Sigmoid colon (tissue), 7 donors: ENCODE data around the gene FBXW12. TPM values are rescaled to one million over a fixed set of nuclear protein-coding genes. Genes with fewer than 3 reads are reported as not detected.
A peak's percentile ranks its signal among the peaks of the same experiment; 100 is the strongest.

ENCODE experiments used
- DNase-seq: peaks from one replicate; pipeline ENCODE4 v3.0.0-alpha.2; 2019
- H3K27ac ChIP-seq, 4 donors: fragments of 200-600 bp; sonication (generic); one replicate each; pipeline ENCODE4 v1.5.1; 2016 to 2019; ENCODE audit warnings: mild to moderate bottlenecking in 1 of 4
- H3K27me3 ChIP-seq, 3 donors: fragments of 200-600 bp; sonication (generic); one replicate each; pipeline ENCODE4 v1.5.1; 2019; ENCODE audit warnings: mild to moderate bottlenecking in 1 of 3
- H3K36me3 ChIP-seq, 4 donors: fragments of 200-600 bp; sonication (generic); one replicate each; pipeline ENCODE4 v1.5.1; 2016 to 2019
- H3K4me1 ChIP-seq, 4 donors: fragments of 200-600 bp; sonication (generic); one replicate each; pipeline ENCODE4 v1.5.1; 2017 to 2019
- H3K4me3 ChIP-seq, 4 donors: fragments of 200-600 bp; sonication (generic); one replicate each; pipeline ENCODE4 v1.5.1; 2017 to 2019; ENCODE audit warnings: mild to moderate bottlenecking in 2 of 4, moderate library complexity in 1 of 4
- H3K9me3 ChIP-seq, 4 donors: fragments of 200-600 bp in 3 of 4; sonication (generic) in 3 of 4; one replicate each; pipeline versions ENCODE4 v1.5.1 to v1.6.1; 2013 to 2019
- EP300 ChIP-seq, 4 donors: sonication (generic); formaldehyde crosslinking; IDR thresholded peaks; one replicate each; pipeline ENCODE4 v1.6.1; 2017; ENCODE audit warnings: antibody characterized with exemption in 4 of 4
- POLR2A ChIP-seq, 2 donors: fragments of 450-650 bp; IDR thresholded peaks; one replicate each; pipeline ENCODE4 v1.6.1; 2016; ENCODE audit warnings: antibody characterized with exemption in 2 of 2, mild to moderate bottlenecking in 2 of 2, moderate library complexity in 2 of 2
- POLR2AphosphoS5 ChIP-seq, 4 donors: sonication (generic); formaldehyde crosslinking; IDR thresholded peaks; one replicate each; pipeline ENCODE4 v1.6.1; 2017; ENCODE audit warnings: antibody characterized with exemption in 4 of 4
- WGBS, 2 donors: extraction: QIAGEN DNeasy Blood & Tissue Kit; methylation state at CpG; one replicate each; pipeline ENCODE4 v1.1.7; 2013; 5-methylcytosine and 5-hydroxymethylcytosine counted together
- intact Hi-C: fragments of 100-400 bp; cut with DNase I; formaldehyde crosslinking; loops from one replicate; pipeline ENCODE4 v1.15.1; 2023
- polyA plus RNA-seq, 3 donors: library from polyadenylated mRNA; stranded (reverse); fragments of 200-250 nt; gene quantifications; one replicate each; pipeline ENCODE4 v1.2.3, GENCODE V29; 2013
- total RNA-seq, 4 donors: library from RNA; depleted of rRNA; stranded (reverse); fragments of >200 nt; gene quantifications; one replicate each; pipeline ENCODE4 v1.1.0, GENCODE V29; 2016
- TF ChIP-seq, protein P1 (sequence below), 4 experiments: fragments of 450-650 bp in 3 of 4; fragments of 200-600 bp in 1 of 4; IDR thresholded peaks; one replicate each; pipeline ENCODE4 v1.5.1; 2016 to 2019; ENCODE audit warnings: antibody characterized with exemption in 4 of 4, mild to moderate bottlenecking in 3 of 4, moderate library complexity in 2 of 4
- donor health status: healthy with polysubstance abuse.
- donor health status: Bipolar disorder and iron deficiency.
- donor health status: healthy.

FBXW12 gene
- total and polyA plus RNA-seq, 7 donors = not detected

DNA sequence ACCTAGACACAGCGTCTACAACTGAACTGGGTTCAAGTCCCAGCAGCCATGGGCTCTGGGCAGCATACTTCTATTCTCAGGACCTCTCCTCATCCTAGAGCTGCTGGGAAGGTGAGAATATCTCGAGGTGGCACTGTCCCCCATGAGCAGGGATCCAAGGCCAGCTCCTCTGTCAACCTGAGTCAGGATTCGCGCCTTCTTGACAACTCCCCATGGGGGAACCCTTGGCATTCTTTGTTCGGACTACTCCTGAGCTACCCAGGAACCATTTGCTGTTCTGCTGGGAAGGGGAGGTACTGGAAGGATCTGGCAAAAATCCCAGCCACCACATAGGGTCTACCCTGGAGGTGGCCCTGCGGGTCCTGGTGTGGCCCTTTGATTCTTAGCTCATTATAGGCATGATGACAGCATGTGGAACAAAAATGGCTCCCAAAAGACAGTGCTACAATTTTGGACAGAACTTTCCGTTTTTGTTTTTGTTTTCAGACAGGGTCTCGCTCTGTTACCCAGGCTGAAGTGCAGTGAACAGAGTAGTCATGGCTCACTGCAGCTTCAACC, 35.6 kb downstream of the FBXW12 start:
- intact Hi-C loops = loop anchor here (2.0 kb wide), 1 partner anchor 17 kb away; no protein-coding TSS in a partner anchor
- Histone ChIP-seq H3K4me1 (peaks cover 0 to 14% (median 7%) of the 10 kb centered on the region in 4 donors), H3K4me3 (no peak overlapping the region), H3K9me3 (no peaks in the 10 kb centered on the region), H3K27ac (peak overlapping the region in 3 of 4 donors; percentile 10 to 89 (median 46)), H3K27me3 (no peaks in the 10 kb centered on the region), H3K36me3 (peaks cover 35 to 95% (median 70%) of the 10 kb centered on the region in 4 donors)
- TF ChIP-seq POLR2AphosphoS5 (IDR thresholded peaks at IDR 0.05) (no peak), EP300 (IDR thresholded peaks at IDR 0.05) (no peak), POLR2A (IDR thresholded peaks at IDR 0.05) (no peak)
- TF ChIP-seq, protein P1, sequence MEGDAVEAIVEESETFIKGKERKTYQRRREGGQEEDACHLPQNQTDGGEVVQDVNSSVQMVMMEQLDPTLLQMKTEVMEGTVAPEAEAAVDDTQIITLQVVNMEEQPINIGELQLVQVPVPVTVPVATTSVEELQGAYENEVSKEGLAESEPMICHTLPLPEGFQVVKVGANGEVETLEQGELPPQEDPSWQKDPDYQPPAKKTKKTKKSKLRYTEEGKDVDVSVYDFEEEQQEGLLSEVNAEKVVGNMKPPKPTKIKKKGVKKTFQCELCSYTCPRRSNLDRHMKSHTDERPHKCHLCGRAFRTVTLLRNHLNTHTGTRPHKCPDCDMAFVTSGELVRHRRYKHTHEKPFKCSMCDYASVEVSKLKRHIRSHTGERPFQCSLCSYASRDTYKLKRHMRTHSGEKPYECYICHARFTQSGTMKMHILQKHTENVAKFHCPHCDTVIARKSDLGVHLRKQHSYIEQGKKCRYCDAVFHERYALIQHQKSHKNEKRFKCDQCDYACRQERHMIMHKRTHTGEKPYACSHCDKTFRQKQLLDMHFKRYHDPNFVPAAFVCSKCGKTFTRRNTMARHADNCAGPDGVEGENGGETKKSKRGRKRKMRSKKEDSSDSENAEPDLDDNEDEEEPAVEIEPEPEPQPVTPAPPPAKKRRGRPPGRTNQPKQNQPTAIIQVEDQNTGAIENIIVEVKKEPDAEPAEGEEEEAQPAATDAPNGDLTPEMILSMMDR (IDR thresholded peaks at IDR 0.05) = no peak
- DNase-seq = peak; percentile 54
- WGBS, 2 donors = 90% methylated on average over 8 of the region's 8 CpGs

DNA sequence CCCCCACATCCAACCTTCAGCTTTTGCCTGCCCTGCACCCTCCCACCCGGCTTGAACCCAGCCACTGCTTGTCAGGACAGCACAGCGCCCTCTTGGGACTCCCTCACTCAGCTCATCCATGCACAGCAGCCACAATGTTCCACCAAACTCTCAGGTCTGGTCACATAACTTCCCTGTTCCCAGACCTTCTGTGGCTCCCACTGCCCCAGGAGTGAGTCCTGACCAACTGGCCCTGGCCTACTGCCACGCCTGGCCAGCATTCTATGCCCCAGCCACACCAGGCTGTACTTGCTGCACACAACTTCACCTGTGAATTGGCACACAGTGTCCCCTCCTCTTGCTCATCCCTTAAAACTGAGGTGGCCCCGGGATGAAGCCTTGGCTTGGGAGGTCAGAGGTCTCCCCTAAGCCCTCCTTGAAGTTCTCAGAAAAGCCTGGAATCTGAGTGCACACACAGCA, 36.8 kb downstream of the FBXW12 start:
- peak; percentile 53 for DNase-seq
- H3K4me1 ChIP-seq = peaks cover 0 to 15% (median 5%) of the 10 kb centered on the region in 4 donors
- no peaks in the 10 kb centered on the region for H3K27me3 ChIP-seq
- no peaks in the 10 kb centered on the region for H3K9me3 ChIP-seq
- WGBS, 2 donors = 83 to 84% methylated on average over 4 of the region's 4 CpGs
- TF ChIP-seq EP300 (IDR thresholded peaks at IDR 0.05) (no peak), POLR2A (IDR thresholded peaks at IDR 0.05) (no peak), POLR2AphosphoS5 (IDR thresholded peaks at IDR 0.05) (no peak)
- TF ChIP-seq, protein P1 (IDR thresholded peaks at IDR 0.05) = no peak
- H3K27ac ChIP-seq = peak overlapping the region; percentile 3 to 89 (median 28)
- H3K4me3 ChIP-seq = no peak overlapping the region
- H3K36me3 ChIP-seq = peaks cover 36 to 98% (median 73%) of the 10 kb centered on the region in 4 donors
- intact Hi-C loops = loop anchor here (2.0 kb wide), 1 partner anchor 16 kb away; no protein-coding TSS in a partner anchor

DNA sequence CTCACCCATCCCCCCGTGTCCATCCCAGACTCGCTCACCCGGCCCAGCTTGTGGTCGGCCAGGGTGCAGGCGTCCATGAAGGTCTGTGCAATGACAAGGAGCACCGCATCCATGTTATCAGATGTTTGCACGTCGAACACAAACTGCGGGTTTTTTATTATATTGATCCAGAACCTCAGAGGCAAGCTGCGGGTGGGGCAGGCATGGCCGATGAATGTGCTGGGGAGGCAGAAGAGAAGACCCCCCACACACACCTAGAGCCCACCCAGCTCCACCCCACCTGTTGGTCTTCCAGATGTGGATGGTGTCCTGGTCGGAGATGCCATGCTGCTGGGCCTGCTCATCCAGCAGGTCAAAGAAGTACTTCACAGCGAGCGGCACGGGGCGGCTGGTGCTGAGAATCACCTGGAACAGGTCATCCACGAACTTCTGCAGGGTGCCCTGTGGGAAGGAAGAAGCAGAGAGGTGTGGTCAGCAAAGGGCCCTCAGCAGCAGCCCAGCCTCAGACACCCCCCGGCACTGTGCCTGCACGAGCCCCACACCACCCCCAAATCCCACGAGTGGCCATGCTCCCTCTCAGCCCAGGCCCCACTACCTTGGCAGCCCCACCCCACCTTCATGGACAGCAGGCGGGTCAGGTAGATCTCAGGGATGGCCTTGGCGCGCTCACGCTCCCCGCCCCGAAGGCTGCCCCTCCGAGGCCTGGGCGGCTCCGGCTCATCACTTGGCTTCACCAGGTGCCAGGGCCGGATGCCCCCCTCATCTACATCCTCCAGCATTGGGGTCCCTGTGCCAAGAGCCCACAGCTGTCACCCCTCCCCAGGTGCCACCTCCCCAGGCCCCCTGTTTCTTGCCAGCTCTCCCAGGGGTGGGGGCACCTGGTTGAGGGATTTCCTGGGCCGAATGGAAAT, 37.5 kb downstream of the FBXW12 start:
- Histone ChIP-seq H3K4me3 (no peak overlapping the region), H3K27me3 (no peaks in the 10 kb centered on the region), H3K27ac (peak overlapping the region in 2 of 4 donors; percentile 10 to 89), H3K36me3 (peaks cover 37 to 98% (median 73%) of the 10 kb centered on the region in 4 donors), H3K4me1 (peaks cover 0 to 22% (median 10%) of the 10 kb centered on the region in 4 donors), H3K9me3 (no peaks in the 10 kb centered on the region)
- intact Hi-C loops = loop anchor here (2.0 kb wide), 1 partner anchor 15 kb away; no protein-coding TSS in a partner anchor
- WGBS, 2 donors = 90 to 92% methylated on average over 31 of the region's 31 CpGs
- DNase-seq = peak; percentile 56
- no peak for TF ChIP-seq EP300 (IDR thresholded peaks at IDR 0.05)
- no peak for TF ChIP-seq POLR2AphosphoS5 (IDR thresholded peaks at IDR 0.05)
- TF ChIP-seq, protein P1 (IDR thresholded peaks at IDR 0.05) = no peak
- TF ChIP-seq POLR2A (IDR thresholded peaks at IDR 0.05) = no peak

DNA sequence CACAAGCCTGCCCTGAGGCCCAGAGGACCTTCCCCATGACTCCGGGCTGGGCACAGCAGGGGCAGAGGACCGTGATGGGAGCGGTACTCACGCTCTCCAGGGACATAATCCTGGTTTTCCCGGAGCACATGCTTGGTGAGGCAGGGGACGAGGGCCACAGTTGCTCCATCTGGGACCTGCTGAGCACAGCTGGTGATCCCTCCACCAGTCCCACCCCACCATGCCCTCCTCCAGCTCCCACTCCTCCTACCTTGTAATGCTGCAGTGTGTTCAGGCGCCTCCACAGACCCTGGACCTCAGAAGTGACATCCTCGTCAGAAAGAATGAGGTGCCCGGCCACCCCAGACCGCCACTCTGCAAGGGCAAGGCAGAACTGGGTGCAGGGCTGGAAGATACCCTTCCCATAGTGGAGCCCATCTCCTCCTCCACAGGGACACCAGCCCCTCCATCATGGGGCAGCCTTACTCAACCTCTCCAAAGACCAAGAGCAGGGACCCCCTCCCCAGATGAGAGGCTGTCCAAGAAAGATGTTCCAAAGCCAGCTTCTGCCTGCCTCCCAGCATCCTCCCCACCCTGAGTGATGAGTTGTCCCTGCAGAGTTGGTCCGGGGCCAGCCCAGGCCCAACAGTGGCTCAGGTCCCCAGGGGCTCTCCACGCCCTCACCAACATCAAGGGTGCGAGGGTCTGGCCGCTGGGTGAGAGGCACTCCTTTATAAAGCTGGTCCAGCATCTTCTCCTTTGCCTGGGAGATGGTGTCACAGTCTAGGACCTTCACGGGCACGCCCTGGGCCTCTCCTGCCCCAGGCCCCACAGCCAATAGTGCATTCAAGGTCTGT, 38.4 kb downstream of the FBXW12 start:
- intact Hi-C loops = no loop called here
- no peaks in the 10 kb centered on the region for H3K27me3 ChIP-seq
- H3K4me1 ChIP-seq = peaks cover 0 to 30% (median 18%) of the 10 kb centered on the region in 4 donors
- peak; percentile 61 for DNase-seq
- peaks cover 46 to 98% (median 78%) of the 10 kb centered on the region in 4 donors for H3K36me3 ChIP-seq
- TF ChIP-seq, protein P1 (IDR thresholded peaks at IDR 0.05) = no peak
- TF ChIP-seq POLR2A (IDR thresholded peaks at IDR 0.05) = no peak
- no peak for TF ChIP-seq EP300 (IDR thresholded peaks at IDR 0.05)
- TF ChIP-seq POLR2AphosphoS5 (IDR thresholded peaks at IDR 0.05) = no peak
- no peaks in the 10 kb centered on the region for H3K9me3 ChIP-seq
- 93 to 94% methylated on average over 16 of the region's 16 CpGs for WGBS, 2 donors
- no peak overlapping the region for H3K4me3 ChIP-seq
- H3K27ac ChIP-seq = peak overlapping the region in 1 of 4 donors; percentile 71
